Amniotic stem cell (primary cell): Measurements from ENCODE around the gene NKX3-2.

Experiments
- DNase-seq: peaks from one replicate; lab custom pipeline; 2025; lab: John Stamatoyannopoulos, UW

The NKX3-2 gene

DNA sequence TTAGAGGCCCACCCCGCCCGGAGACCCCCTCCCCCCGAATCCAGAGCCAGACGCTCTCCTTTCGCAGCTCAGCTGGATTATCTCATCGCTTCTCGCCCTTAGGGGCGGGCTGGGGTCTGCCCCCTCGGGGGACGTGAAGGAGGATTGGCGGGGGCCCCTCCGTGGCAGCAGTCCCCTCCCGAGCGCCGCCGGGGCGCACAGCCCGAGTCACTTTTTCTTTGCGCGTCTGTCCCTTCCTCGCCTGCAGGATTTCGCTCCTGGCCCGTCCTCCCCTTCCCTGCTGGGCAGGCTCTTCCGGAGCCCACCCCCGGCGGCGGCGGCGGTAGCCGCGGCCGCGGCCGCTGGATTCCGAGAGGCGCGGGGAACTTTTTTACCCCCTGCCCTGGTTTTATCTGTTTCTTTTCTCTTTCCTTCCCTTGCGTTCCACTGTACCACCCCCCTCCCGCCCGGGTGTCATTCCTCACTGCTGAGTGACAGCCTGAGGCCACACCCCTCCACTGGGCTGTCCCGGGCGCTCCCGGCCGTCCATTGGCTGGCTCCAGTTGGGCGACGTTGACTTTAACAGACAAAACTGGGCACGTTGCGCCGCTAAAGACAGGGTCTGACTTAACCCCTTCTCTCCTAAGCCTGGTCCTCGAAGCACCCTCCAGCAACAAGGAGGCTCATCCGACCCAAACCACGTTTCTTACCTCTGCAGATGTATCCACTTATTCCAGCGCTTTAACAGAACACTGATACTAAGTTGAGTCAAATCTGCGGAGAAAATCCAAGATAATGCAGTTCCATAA, 492 bp upstream of the NKX3-2 start:
- DNase-seq, result peak; percentile 48

DNA sequence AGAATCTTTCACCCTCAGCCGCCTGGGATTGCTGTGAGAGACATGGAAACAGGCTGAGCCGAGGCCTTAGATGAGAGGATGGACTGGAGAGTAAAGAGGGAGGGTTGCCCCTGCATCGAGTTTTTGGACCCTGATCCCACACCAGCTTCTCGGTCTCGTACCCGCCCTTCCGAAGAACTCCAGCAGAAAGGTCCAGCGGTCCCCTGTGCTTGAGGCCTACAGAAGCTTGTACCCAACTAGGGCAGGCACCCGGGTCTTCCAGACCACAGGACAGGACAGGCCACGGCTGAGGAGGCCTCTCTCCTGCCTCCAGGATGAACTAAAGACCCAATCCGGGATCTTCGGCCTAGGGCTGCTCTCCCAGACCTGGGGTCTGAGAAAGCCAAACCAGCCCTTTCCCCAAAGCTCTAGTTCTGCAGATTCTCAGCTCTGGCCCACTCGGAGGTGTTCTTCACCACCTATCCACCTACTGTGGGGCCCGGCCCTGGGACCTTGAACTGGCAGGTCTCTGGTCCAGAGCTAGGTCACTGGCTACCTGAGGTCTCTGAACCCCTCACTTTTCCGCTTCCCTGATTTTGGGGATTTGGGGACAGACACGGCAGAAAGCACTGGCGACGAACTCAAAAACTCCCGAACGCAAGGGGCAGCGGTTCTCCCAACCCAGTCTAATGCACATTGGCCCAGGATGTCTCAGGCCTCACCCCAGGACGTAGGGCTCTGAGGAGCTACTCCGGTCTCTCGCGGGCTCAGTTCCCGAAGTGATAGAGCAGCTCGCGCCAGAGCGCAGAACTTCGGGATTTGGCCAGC, 1.1 kb downstream of the NKX3-2 start:
- no peak for DNase-seq

DNA sequence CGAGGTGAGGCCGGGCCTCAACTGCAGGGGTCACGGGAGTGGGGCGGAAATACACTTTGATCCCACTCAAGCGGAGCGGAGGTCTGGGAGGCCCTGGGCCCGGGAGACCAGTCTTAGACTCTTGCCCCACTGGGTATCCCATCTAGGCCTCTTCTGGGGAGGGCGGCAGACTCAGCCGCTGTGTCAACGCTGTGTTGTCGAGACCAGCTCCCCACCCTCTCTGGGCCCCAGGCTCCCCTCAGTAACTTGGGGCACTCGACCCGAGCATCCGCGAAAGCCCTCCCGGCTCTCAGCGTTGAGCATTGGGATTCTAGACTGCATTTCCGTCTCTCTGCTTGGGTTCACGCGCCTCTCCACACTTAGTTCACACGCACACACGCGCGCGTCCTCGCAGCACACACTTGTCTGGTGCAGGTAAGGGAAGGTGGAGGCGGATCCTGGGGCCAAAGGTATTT, 1.7 kb downstream of the NKX3-2 start:
- DNase-seq, result no peak

DNA sequence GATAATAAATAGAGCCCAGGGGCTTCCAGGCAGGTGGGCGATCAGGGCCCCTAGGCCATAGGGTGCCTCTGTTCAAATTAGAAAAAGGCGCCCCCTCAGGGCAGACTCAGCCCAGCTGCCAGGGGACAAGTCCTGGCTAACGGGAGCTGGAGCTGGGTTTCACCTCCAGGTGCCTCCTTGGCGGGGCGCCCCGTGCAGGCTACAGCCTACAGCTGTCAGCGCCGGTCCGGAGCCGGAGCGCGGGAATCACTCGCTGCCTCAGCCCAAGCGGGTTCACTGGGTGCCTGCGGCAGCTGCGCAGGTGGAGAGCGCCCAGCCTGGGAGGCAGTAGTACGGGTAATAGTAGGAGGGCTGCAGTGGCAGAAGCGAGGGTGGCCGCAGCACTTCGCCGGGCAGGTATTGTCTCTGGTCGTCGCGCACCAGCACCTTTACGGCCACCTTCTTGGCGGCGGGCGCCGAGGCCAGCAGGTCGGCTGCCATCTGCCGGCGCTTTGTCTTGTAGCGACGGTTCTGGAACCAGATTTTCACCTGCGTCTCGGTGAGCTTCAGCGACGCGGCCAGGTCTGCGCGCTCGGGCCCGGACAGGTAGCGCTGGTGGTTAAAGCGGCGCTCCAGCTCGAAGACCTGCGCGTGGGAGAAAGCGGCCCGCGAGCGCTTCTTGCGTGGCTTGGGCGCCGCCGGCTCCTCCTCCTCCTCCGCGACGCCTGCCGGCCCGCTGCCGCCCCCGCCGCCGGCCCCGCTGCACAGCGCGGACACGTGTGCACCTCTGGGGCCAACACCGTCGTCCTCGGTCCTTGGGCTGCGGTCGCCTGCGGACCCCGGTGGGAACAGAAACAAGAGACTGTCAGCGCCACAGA, 2.4 kb downstream of the NKX3-2 start:
- no peak for DNase-seq

DNA sequence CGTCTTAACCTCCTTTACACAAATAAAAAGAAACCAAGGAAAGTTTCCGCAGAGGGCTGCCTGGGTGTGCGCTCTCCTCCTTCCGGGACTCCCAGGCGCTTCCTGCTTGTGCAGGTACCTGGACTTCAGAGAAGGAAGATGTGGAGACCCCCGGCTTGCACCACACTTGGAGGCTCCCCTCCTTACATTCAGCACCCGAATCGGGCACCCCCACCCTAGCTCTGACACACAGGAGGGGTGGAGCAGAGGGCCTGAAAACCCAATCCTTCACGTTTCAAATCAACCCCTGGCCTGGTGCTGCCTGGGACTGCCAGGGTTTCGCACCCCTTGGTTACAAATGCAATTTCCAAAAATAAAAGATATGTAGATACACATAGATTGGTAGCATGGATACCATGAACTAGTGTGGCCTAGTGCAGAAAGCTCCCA, 3.1 kb downstream of the NKX3-2 start:
- no peak for DNase-seq

DNA sequence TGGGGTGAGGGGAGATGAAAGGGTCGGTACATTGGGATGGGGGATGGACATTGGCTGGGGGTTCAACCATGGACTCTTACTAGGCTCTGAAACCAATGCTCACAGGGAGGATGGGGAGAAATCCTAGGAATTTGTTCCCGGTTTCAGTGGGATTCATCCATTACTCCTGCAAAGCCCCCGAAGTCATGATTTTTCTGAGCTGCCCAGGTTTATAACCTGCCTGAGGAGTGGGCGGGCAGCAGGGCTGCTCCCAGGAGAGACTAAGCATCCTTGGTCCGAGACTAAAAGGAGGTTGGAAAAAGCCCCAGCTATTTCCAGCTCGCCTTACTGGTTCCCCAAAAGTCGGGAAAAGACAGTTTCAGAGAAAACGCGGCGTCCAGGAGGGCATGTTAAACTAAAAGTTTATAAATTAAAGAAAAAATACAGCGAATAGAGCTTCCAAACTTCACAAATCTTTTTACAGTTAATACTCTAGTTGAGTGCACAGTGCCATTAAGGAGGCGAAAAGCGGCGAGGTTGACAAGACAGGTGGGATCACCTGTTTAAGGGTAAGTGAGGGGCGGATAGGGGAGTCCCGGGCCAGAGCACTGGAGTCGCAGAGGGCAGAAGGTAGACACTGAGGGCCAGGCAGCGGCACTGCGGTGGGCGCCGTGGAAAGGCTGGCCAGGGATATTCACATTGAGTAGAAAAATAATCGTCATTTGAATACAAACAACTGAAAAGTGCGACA, 3.7 kb downstream of the NKX3-2 start:
- DNase-seq, result no peak

DNA sequence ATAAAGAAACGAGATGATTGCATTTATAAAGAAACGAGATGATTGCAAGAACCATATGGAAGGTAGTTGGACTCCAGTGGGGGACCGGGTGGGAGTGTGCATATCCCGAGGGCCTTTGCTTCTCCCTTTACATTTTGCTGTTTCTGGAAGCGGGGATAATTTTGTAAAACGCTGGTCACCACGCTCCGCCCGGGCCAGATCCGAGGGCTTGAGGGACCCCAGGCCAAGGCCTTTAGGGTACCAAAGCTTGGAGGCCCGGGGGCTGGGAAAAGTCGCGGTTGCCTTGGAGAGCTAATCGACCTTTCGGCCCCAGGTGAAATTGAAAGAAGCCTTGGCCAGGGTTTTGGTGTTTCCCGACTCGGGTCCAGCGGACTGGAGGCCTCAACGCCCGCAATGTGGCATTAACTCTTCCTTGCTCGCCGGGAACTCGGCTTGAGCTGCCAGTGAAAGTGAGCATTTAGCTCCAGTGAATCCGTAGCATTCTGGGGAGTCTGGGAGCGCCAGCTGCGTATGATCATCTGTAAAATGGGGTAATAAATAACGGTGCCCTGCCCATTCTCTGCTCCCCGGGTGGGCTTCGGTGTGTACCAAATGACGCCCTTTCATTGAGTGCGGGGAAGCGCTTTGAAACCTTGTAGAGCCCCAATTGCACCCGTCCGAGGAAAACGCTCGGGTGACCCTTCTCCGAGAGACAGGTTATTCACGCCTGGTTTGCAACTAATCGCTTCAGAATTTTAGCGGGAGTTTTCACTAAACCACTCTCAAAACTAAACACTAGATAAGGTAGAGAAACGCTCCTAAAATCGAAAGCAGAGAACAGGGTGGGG, 4.5 kb downstream of the NKX3-2 start:
- DNase-seq, result no peak

DNA sequence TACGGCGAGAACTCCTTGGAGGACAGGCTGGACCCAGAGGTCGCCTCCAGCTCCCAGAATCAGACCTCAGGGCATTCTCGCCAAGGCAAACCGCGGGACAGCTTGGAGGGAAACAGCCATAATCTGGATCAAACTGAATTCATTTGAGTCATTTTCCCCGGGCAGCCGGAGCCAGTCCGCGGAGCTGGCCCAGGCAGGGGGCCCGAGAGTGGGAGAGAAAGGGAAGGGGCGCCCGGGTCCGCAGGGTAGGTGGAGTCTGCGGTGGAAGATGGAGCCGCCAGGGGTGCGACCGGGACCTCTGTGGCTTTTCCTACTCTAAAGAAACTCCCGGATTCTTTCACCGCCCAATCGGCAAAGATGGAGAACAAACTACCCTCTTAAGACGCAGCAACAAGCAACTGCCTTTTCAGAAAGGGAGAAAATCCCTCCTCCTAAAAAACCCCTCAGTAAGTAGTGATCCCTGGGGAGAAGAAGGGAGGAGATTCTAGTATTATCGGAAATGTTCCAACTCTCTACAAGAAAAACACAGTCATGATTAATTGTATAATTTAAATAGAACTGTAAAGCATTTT, 5.2 kb downstream of the NKX3-2 start:
- DNase-seq, result no peak

DNA sequence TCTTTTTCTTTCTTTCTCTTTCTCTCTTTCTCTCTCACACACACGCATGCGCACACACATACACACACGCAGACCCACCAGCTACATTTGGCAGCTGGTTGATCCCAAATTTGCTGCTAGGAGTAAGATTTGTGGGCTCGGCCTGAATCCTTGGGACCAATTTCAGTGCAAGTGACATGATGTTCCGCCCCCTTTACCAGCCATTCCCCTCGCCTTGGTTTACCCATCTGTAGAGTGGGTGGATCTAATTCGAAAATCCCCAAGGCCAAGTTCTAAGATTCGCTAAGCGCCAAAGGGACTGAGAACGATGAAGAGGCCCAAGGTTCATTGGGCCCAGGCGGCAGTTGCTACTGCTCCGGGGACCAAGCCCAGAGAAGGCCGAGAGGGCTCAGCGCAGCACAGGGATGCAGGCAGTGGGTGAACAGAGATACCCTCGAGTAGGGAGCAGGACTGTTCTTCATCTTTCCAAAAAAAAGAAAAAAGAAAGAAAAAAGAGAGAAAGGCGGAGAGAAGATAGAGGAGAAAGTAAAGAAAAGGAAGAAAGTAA, 5.8 kb downstream of the NKX3-2 start:
- DNase-seq, result no peak

DNA sequence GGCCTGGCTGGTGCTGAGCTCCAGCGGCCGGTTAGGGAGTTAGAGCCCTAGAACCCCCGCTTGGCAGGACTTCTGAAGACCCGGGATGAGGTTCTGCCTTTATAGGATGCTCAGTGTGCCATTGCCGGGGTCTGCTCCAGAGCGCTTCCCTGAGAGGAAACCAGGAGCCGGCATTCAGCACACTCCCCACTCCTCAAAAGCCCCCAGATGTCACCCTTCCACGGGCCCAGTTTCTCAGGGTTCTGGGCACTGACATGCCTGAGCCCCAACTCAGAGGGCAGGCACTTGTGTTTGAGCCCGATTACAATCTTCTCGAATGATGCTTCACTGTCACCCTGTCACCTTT, 6.5 kb downstream of the NKX3-2 start:
- no peak for DNase-seq

DNA sequence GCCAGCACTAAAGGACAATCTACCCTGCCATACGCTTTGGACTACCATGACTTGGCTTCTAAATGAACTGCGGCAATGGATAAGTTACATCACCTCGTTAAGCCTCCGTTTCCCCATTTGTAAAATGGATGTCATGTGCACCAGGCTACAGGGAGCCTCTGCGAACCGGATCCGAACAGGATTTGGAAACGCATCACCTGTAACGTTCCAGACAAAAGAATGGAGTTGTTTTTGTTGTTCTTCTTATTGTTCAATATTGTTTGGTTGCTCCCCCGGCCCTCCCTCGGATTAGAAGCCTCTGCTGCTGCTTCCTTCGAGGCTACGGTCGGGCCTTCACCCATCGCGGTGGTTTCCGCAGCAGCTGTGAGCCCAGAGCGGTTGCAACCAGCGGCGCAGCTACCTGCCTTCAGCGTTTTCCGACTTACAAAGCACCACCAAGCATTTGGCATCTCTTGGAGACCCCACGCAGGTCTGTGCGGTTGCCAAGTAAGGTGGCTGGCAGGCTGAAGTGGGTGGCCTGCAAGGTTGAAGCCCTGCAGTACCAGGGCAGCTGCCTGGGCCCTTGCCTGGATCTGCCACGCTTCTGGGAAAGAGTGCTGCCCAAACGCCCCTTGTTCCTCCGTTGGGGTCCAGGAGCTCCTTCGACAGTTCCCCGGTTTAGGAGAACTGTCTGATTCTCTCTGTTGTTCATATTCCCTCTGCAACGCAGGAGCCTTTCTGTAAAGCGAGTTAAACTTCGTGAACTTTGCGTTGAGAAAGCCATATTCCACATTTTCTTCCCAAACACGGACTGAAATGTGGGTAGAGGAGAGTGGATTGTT, 7.1 kb downstream of the NKX3-2 start:
- no peak for DNase-seq

DNA sequence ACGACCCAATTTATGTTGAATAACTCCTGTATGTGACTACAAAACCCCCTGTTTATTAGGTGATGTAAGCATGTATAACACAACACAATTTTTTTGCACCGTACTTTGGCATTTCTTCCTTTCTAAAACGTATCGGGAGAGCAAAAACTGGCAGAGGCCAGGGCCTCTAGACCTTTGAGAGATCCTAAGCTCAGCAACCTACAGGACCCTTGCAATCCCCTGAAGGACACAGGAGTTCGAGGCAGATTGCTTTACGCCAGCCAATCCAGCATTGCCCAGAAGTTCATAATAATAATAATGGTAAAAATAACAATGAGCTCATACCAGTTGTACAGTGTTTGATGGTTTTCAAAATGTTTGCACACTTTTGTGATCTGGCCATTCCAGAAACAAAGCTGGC, 7.7 kb downstream of the NKX3-2 start:
- DNase-seq, result no peak

DNA sequence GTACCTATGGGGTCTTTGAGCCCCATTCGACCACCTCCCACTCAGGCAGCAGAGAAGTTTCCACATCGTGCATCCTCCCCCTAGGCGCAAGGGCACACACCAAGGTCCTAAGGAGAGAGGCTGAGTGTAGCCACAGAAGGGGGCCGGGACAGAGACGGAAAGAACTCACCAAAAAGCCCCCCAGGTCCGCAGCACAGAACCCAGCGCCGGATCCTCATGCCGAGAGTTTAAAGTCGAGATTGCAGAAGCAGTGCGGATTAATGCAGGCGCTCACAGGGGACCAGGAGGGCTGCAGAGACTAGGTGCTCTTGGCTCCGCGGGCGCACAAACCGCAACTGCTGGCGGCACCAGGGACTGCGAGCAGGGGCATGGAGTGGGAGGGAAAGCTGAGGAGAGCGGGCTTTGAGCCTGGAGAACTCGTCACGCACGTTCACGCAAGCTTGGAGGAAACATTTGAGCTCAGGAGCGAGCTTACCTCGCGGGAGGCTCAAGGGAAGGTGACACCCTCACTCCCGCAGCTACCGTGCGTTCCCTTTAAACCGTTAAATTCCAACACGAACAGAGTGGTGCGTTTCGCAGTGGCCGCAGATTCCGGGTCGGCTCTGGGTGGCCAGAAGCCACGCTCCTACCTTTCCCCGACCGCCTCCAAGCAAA, 8.5 kb downstream of the NKX3-2 start:
- no peak for DNase-seq

DNA sequence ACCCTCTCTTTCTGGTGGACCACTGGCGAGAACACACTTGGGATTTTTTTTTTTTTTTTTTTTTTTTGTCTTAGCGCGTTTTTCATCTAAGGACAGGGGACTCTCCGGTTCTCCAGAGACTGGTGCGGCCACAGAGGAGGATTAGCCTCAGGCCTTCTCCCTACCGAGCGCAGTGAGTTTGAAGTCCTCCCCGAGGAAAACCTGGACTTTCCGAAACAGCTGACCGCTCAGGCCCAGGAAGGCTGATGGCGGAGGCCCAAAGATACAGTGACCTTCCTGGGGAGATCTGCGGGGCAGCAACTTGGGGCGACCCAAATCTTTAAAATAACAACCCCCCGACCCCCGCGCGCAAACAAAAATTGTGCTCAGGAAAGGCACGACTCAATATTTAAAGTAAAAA, 9.2 kb downstream of the NKX3-2 start:
- DNase-seq, result no peak

DNA sequence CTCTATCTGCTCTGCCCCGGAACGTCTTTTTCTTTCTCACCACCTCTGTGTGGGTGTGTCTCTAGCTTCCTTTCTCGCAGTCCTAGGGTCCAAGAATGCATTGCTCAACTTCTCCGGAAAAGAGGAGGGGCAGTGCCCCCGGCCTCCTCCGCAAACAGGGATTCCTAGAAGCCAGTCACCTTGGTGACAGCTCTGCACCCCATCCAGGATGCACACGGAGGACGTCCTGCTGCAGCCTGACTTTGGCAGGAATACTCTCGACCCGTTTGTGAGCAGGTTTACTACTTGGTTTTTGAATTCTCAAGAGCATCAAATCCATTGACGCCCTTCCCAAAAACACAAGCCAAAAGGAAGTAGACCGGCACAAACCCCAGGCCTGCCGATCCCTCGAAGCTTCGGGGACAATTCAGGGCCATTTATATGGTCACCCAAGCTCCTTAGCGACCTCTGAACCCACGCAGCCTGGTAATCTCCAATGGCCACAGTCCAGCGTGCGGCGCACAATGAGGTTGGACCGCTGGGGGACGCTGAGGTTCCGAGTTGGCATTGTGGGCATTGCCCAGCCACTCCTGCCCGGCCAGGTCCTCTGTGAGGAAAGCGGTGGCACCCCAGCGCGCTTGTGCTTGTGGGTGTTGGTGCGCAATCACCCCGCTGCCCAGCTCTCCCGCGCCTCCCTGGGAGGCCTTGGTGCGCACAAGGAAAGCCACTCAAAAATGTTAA, 9.8 kb downstream of the NKX3-2 start:
- DNase-seq, result no peak

DNA sequence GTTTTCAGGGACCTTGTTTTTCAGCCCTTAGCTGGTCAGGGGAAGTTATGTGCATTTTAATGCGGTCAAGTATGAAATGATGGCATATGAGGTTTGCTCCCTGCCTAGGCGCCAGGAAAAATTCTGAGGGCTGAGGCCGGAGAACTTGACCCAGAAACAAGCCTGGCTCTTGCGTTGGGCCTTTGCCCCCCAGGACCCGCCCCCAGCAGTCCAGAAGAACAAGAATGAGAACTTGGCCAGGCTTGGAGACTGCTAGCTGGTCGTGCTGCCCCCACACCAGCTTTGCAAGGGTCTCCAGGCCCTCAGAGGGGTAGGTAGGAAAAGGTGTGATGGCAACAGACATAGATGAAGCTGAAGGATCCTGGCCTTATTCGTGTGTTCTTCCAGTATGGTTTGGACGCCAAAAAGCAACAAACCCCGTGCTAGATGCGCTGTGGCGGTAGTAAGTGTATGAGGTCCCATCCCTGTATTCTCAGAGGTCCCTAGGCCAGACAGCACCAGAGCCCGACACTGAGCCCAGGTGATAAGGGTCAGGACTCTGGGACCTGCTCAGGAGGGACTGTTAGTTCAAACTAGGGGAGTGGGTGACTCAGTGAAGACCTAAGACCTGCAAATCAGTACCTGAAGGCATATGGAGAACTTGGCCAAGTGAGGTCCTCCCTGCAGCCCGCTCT, 10.5 kb downstream of the NKX3-2 start:
- DNase-seq, result no peak

DNA sequence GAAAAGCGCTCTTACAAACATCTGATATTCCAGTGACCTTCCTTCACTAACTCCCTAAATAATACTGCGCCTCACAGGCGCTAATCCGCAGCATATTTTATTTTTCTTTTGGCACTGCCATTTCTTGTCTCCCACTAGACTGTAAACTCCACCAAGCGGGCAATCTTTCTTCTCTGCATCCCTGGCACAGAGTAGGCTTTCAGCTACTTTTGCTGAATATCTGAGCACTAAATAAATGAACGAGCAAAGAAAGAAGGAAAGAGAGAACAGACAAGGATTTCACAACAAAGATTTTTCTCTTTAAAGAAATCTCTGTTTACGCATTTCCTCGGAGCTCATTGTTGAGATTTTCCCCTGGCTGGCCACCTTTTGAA, 12.7 kb downstream of the NKX3-2 start:
- no peak for DNase-seq
